T-helper 2 cell (primary cell): ENCODE results near the gene SUN3.
"Not testable (repeated sequence)": the region's sequence is repeated elsewhere in the genome, so short reads cannot be mapped to it uniquely, and the experiment has no call there.

Experiments used
- DNase-seq, 5 experiments: peaks; one replicate each; pipeline versions ENCODE4 v3.0.0 to v3.0.0-alpha.2; 2012 to 2022

Gene SUN3

GRCh38 chr7:47943676-47944474 is 85.0 kb downstream of the SUN3 start:
- DNase-seq: no peak

DNA sequence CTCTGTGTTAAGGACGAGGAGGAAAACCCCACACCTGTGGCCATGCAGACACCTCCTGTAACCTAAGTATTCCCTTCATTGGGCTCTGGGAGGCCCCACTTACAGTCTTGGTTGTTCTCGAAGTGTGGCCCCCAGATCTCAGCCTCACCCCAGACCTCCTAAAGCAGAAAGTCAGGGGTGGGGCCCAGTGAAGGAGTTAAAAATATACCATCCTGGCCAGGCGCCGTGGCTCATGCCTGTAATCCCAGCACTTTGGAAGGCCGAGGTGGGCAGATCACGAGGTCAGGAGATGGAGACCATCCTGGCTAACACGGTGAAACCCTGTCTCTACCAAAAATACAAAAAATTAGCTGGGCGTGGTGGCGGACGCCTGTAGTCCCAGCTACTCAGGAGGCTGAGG is 86.3 kb downstream of the SUN3 start:
- not testable (repeated sequence) for DNase-seq

- DNase-seq: no peak
Observed at GRCh38 chr7:47942132-47942531, 86.8 kb downstream of the SUN3 start.

DNA sequence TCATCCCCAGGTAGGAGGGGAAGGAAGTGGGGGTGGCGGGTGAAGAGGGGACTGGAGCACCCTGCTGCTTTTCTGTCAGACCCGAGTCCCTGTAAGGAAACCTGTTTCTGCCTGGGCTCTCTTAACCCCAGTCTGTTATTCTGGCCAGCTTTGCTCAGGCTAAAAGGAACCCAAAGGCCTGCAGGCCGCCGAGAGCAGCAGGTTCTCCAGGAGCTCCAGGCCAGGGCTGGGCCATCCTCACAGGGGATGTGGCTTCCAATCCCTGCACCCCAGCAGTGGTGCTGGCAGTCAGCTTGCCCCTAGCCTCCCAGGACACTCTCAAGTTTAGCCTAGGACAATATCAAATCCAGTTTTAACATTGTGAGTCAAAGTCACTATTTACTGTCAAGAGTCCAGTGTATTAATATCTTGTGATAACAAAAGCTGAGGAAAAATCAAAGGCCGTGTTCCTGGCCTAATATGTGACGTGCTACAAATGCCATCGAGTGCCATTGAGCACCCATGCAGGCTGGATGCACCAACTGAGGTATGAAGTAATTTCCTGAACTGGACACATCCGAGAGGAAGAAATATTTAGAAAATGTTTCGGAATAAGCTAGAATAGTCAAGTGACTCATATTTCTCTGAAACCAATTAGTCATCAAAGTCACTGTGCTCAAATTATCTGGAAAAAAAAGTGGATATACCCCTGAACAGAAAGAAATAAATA is 87.6 kb downstream of the SUN3 start:
- no peak for DNase-seq

DNA sequence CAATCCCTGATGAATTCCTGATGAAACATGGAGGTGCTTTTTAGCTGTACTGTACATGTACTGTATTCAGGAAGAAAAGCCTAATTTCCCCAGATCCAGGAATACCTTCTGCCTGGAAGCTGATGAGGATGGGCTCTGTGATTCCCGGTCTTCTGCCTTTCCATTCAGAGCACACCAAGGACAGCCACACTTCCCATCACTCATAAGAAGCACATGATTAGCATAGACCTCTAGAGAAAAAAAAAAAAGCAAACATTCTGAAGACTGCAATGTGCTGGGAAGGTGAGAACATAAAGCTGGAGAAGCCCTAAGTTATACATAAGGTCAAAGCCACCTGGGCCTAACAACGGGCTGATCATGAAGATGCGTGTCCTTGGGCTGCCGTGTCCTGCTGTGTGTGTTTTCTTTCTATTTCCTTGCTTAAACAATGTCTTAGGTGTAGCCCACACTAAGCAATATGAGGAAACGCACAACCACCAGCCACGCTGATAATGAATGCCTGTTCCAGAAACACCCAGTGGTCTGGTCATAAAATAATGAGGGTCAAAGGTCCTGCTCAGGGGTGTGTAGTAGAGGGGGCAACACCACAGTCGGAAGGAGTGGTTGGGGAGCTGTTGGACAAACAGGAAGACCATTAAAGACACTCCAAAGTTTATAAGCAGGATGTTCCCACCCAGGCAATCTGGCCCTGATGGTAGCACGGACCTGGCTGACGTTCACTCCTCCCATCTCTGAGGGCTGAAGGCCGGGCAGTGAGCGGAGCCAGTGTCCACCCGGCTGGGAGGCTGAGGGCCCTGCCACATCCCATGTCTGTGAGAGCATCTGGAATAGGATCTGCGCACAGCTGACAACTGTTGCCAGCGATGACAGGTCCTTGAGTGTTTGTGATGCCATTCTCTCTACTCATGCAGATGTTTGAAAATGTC is 88.6 kb downstream of the SUN3 start:
- no peak for DNase-seq

- no peak for DNase-seq
Observed at GRCh38 chr7:47939425-47940036, 89.4 kb downstream of the SUN3 start.

DNA sequence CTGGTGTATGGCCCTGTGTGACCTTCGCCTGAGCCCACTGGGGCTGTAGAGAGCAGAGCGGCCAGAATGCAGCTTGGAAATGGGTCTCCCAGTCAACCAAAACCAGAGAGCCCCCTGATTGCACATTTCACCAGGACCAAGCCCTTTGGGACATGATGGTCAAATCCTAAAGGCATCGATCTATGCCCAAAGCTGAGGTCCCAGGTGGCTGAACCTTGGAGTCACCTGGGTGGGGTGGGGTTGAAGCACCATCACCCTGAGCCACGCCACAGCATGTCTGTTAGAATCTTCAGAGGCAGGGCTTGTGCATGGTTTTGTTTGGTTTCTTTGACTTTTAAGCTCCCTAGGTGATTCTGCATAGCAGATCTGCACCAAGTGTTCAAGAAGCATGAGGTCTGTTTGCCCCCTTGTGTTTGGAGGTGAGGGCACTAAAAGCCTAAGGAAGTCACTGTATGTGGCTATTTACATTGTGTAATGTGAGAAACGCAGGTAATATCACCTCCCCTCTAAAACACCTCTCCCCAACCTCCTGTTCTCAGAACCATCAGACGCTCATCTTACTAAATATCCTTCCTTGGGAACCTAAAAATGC is 90.2 kb downstream of the SUN3 start:
- peak in 1 of 5 experiments; percentile 41 for DNase-seq

DNA sequence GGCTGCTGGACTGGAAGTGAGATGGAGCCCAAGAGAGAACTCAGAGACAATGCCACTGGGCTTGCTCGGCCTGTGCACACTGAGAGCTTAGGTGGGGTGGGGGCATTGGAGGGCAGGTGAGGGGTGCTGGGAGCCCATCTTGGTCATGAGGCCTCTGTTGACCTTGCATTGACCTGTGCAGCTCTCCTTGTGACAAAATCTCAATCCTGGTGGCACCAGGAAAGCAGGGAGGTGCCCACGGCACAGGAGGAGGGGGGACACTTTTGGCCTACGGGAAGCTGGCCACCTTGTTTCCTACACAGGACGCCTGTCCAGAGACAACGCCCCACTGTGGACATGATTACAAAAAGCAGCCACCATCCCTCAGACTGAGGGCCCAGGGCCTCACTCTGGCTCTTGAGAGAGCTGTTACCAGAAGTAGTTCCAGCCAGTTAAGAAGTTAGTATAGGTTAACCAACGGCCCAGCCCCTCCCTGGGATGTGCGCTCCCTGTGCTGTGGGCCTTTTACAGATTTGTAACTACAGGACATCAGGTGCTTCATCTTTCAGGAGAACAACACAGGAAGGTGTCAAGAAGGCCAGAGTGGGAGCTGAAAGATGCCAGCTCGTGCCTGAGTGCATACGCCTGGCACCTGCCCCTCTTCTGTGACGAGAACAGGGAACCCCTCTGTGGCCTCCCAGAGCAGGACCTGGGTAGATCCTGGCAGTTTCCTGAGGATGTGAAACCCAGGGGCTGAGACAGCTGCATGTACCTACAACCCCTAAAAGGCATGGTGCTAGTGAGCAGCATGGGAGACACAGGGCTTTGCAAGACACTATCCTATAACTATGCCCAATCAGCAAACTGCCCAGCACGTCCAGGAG is 91.0 kb downstream of the SUN3 start:
- no peak for DNase-seq
